Kidney capillary endothelial cell (primary cell): ENCODE data around the gene DKK2.

Experiments used
- DNase-seq: peaks from one replicate; pipeline ENCODE4 v3.0.0-alpha.2; 2018; ENCODE audit warnings: low spot score

DKK2 gene, protein sequence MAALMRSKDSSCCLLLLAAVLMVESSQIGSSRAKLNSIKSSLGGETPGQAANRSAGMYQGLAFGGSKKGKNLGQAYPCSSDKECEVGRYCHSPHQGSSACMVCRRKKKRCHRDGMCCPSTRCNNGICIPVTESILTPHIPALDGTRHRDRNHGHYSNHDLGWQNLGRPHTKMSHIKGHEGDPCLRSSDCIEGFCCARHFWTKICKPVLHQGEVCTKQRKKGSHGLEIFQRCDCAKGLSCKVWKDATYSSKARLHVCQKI

DNA sequence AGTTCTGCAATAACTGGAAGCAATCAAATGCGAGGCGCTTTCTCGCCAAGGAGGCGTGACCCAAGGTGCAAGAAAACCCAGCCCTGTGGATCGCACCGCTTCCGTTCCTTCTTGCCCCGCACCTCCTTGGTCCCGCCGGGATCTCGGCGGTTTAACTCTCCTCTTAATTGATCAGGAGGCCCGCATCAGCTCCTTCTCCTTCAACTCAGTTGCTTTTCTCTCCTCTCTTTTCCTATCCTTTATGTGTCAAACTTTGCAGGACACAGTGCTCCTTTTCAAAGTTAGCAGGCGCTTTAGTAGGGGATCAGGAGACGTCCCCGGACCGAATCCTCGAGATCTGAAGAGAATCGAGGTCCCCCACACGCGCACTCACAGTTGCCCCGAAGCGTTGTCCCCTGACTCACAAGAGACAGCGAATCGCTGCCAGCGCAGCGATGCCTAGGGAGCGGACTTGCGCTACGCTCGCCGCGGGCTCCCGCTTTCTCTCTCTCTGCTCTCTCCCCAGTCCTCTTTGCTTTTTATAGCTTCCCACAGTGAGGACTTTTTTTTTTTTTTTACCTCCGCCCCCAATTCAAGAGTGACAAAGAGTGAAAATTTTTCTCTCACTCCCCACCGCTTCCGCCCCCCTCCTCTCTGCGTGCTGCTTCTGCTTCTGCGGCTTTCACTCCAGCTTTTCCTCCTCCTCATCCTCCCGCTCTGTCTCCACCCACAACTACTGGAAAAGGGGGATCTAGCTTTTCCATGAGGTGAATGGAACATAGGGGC, at the start of gene DKK2:
DKK2 (minus strand) TSS at position 495 of the 765 bp plus-strand sequence. CDS start 722 bp downstream, outside the sequence.
- DNase-seq: no peak

DNA sequence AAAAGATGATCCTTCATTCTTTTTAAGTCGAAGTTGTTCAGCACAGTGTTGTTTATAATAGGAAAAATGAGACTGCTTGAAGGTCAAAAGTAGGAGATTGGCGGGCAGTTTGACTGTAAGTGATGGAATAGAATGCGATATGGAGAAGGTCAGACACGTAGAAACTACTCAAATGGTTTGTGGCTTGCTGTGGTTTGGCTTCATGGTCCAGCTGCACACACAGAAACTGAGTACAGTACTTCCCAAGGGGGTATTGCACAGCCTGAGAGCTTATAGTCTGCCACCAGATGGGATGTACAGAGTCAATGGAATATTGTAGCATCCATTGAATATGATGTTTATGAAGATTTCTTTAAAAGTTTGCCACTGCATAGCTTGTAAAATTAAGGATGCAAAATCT, 41.1 kb upstream of the DKK2 start:
- no peak for DNase-seq

DNA sequence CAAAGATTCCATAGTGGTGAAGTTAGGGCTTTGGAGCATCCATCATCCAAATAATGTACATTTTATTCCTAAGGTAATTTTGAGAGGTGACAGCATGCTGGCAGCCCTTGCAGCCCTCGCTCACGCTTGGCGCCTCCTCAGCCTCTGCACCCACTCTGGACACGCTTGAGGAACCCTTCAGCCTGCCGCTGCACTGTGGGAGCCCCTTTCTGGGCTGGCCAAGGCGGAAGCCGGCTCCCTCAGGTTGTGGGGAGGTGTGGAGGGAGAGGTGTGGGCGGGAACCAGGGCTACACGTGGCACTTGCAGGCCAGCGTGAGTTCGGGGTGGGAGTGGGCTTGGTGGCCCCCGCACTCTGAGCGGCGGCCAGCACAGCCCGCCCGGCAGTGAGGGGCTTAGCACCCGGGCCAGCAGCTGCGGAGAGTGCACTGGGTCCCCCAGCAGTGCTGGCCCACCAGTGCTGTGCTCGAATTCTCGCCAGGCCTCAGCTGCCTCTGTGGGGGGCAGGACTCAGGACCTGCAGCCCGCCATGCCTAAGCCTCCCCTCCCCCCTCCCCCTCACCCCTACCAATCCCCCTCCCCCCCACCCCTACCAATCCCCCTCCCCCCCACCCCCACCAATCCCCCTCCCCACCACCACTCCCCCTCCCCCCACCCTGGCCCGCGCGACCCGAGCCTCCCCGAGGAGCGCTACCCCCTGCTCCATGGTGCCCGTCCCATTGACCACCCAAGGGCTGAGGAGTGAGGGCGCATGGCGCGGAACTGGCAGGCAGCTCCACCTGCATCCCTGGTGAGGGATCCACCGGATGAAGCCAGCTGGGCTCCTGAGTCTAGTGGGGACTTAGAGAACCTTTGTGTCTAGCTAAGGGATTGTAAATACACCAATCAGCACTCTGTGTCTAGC, 37.0 kb upstream of the DKK2 start:
- DNase-seq: no peak

DNA sequence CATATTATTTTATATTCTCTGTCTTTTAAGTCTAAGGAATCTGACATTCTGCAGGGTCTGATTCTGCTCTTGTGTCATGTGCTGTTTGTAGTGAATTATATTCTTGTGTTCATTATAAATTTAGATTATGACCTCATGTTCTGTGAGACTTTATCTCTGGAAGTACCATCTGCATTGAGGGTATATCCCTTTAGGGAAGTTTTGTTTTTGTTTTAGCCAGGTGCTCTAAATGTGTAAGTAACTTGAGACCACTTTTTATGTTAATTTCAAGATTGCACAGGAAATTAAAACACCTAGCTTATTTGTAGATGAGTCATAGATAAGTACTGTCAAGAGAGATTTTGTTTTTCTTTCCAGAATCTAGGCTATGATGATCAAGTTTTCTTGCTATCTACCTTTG, 35.0 kb upstream of the DKK2 start:
- DNase-seq: no peak

DNA sequence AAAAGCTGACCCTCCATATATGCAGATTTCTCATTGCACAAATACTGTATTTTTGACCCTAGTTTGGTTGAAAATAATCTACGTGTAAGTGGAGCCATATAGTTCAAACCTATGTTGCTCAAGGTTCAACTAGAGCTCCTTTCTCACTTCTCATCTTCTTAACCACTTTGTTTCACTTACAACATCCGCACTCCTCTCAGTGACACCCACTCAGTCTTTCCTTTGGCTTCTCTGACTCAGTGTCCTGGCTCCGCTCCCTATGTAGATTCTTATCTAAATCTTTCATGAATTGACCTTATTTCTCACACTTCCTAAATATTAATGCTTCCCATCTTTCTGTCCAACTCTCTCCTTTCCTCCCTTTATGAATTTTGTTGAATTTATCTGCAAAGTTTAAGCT, 32.9 kb upstream of the DKK2 start:
- DNase-seq: no peak

DNA sequence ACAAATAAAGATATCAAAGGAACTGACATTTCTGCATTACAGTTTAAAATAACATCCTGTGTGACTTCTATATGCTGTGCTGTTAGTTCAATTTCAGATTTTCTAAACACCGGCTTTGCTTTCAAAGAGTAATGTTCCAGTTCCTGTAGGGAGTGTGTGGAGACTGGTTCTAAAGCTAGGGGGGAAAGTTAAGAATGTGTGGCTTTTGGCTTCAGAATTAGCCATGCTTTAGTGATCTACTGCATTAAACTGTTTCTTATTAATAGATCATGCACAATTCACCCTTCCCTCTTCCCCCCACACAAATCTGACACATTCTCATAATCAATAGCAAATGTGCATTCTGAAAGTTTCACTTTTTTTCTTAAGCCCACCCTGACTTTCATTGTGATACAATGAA, 32.0 kb upstream of the DKK2 start:
- DNase-seq: no peak

DNA sequence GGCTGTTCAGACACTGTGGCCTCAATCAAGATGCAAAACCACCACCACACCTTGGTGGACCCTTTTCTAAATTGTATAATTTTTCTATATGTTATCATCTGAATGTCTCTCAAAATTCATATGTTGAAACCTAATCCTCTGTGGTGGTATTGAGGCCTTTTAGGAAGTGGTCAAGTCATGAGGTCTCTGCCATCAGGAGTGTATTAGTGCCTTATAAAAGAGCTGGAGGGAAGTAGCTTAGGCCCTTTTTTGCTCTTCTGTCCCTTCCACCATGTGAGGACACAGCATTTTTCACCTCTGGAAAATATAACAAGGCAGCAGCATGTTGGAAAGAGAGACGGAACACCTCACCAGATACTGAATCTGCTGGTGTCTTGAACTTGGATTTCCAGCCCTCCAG, 30.5 kb upstream of the DKK2 start:
- no peak for DNase-seq

DNA sequence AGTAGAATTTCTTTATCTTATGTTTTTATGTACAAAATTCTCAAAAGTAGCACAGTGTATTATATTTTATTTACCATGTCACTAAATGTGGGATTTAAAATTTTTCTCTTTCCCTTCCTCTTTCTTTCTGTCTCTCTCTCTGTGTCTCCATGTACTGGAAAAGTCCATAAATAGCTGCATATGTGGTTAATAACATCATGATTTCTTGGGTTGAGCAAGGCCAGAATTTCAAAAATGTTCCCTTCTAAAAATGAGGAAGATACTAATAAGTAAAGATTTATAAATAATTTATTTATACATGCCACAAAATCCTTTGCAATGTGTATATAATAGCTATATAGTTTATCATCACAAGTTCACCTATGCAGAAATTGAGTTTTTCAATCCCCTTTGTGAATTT, 29.1 kb upstream of the DKK2 start:
- no peak for DNase-seq

DNA sequence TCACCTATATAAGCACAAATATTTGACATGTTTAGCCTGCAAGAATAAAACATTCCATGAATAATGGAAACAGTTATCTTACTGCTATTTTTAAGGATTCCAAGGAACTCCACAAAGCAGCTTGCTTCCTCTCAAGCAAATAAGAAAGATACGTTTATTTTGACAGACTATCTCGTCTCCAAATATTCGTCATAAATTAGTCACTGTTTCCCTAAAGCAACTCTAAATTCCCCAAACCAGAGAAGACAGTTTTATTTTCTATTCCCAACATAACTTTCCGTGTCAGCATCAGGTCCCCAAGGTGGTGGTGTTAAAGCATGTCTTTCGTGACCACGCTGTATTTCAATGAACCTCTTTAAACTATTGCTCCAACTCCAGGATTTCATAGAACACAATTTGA, 24.3 kb upstream of the DKK2 start:
- DNase-seq: no peak

DNA sequence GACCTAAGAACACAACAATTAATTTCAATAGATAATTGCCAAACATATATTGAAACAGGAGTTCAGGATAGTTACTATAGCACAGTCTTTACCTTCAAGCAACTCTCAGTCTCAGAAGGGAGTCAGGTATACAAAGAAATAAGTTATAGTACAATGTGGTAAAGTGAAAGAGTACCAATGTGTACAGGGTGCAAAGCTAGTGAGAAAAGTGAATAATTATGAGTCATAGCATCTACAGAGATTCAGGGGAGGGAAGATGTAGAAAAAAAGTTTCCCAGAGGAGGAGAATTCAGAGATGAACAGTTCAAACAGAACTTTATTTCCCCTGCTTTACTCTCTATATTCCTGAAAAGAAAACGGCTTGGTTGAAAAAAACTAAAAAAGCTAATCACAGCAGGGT, 22.7 kb upstream of the DKK2 start:
- DNase-seq: no peak

DNA sequence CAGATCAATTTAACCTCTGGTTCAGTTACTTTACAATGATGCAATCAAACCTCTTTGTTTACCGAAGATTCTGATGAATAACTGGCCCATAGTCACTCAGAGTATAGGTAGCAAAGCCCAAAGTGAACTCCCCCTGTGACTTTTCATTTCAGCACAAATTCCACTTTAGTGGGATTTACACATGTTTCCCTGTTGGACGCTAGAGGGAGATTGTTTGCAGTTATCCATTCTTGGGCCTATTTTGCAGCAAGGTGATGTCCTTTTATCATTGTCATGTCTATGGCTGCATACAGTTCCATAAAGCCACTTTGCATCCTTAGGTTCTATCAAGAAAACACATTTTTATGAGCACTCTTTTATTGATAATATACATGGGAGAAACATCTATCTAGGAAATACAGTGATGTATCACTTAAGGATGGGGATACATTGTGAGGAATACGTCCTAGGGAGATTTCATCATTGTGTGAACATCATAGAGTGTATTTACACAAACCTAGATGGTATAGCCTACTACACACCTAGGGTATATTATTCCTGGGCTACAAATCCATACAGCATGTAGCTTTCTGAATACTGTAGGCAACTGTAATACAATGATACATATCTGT, 14.5 kb upstream of the DKK2 start:
- DNase-seq: no peak

DNA sequence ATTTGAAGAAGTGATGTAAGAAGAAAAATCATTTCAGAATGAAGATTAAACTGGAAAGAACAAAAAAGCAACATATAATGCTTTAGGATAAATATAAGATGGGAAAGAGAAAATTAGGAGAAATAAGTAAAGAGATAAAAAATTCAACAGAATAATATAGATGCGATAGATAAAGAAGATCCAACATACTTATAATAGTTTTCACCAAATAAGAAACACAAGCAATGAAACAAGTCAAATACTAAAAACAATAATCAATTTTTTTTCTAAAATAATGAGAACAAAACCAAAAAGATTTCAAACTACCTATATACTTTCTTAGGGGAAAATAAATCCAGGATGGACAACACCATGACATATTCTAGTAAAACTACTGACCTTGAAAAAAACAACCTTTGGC, 10.1 kb upstream of the DKK2 start:
- DNase-seq: no peak

DNA sequence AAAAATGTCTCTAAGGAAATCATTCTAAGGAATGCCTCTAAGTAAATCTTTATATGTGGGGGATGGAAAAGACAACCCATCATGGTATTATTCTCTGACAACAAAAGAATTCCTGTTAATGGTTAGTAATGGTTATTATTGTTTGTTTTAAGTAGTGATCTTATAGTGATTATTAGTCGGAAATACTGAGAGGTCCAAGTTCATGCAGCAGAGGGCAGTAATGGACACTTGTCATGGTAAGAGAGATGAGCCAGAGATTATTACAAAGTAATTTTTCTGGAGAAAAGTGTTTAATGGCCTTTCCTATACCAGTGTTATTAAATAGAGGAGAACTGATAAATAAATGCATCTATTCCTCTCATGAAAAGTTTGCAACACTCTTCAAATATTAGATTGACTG, 8.1 kb upstream of the DKK2 start:
- no peak for DNase-seq

DNA sequence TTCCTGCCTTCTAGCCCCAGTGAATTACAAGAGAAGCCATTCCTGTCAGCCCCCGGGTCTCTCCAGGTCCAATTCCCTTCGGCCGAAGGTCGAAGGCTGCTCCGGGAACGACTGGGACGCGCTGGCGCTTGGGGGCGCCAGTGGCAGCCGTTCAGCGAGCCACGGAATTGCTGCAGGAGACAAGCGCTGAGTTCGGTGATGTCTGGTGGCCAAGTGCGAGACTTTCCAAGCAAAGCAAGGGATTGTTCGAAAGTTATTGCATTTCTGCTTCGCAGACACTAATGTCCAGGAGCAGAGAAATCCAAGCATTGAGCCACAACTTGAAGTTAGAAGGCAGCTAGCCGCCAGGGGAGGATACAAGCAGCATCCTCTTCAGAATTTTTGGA, 1.1 kb upstream of the DKK2 start:
- no peak for DNase-seq

DNA sequence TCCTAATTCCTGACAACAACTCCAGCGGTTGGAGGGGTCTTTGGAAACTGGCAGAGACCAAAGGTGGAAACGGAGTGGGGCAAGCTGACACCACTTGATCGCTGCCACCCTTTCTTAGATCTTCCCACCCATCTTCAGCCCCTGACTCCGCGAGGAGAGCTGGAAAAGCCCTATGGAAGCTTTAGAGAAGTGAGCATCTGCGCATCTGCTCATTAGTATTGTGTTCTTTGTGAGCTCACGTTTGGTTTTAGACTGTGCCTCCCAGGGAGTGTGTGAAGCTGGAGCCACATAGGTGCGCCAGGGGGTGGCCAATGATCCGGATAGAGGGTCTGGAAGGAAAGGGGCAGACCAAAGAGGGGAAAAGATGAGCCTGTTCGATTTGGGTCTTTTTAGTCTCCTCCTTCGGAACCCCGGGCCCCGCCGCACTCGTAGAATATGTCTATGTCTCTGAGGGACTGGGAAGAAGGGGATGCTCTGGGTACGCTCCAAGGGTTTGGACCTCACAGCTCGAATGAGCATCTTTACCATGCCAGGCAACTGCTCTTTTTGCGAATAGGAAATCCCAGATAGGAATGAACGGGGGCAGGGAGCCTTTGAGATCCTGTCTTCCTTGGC, 578 bp upstream of the DKK2 start:
- no peak for DNase-seq

DNA sequence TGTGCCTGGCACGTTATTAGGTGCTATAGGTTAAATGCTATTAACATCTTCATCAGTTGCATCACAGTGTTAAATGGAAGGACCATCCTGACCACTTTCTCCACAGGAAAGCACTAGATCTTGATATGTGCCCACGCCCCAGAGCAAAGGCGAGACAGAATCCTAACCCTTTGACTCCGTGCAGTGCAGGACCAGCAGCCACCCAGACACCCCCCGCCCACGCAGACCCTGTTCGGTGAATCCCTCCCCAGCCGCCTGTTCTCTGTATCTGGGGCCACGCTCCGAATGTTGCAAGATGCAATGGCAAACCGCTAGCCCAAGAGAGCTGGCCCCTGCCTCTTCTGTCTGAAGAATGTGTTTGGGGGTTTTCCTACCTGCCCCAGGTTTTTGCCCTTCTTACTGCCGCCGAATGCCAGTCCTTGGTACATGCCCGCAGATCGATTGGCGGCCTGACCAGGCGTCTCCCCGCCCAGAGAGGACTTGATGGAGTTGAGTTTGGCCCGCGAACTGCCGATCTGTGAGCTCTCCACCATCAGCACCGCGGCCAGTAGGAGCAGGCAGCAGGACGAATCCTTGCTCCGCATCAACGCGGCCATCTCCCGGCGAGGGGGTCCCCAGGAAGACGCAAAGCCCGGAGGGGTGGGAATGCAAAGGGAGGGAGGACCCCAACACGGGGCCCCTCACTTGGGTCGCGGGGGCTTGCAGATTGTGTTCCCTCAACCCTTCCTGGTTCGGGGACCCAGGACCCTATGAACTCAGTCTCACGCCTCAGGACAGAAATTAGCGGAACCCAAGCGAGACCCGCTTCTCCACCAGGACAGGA, 906 bp downstream of the DKK2 start:
- no peak for DNase-seq

DNA sequence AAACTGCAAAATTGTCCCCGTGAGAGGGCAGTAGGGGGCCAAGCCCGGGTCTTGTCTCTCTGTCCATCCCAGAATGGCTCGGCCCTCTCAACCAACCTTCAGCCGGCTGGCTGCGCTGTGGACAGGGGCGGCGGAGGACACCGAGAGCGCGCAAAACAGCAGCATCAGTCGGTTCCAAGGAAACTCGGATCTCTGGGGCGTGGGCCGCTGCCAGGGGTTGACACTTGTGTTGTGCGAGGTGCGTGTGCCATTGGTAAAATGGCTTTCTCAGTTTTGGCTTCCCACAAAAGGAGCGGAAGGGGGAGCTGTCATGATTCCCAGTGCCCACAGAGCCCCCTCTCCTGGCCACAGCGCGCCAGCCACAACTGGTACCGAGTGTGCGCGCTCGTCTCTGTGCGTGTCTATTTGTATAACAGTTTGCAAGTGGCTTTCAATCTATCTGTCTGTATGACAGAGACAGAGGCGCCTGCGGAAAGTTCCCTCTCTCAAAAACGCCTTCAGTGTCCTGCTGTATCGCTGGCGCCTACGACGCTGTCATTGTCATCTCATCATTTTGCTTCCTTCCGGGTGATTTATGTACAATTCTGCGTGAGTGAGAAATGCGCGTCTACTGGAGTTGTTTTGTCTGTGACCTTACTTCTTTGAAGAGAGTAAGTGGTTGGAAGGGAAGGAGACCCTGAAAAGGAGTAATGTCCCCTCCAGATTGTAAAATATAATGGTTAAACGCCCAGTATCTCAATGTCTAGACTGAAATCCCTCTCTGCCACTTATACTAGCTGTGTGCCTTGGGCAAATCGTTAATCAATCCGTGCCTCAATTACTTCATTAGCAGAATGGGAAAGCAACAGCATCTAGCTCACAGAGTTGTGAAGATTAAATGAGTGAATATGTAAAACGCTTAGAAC, 1.8 kb downstream of the DKK2 start:
- no peak for DNase-seq

DNA sequence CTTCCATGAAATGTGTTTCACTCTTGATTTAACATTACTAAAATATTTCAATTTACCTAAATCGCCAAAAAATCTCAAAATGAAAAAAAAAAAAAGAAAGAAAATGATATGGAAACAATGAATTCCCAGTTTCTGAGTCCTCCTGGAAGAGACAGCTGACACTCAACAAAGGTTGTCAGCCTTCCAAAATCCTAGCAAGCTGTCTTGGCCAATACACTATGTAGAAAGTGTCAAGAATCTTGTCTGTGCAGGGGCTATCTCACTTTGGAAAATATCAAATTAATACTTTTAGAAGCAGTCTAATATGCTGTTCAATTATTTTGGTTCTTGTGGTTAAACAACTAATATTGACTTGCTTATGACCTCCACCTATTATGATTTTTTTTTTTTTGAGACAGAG, 8.7 kb downstream of the DKK2 start:
- DNase-seq: no peak

DNA sequence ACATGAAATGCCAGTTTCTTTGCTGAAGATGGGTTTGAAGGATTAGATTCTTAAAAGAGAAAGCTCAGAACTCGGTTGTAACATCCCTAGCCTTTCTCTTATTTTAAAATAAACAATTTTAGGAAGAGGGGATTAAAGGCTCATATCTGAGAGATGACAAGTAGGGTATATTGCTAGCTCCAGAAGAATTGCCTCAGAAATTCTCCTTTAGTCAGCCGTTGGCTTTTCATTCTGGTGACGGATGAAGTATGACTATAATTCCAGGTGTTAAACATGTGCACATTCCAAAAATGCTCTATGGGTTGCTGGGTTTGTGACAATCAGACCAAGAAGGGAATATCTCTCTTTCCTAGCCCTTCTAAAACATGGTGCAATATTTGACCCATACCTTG, 17.8 kb downstream of the DKK2 start:
- DNase-seq: no peak
